Upper lobe of left lung (tissue), 4 donors: ENCODE data around the gene NMUR1.

ENCODE experiments used
- EP300 ChIP-seq, 4 donors: sonication (generic); formaldehyde crosslinking; IDR thresholded peaks; one replicate each; pipeline ENCODE4 v1.5.1; 2017; ENCODE audit warnings: antibody characterized with exemption in 4 of 4, control low read depth in 2 of 4
- POLR2A ChIP-seq, 4 donors: fragments of 450-650 bp; IDR thresholded peaks; one replicate each; pipeline ENCODE4 v1.5.1; 2016 to 2017; ENCODE audit warnings: antibody characterized with exemption in 4 of 4, mild to moderate bottlenecking in 2 of 4
- POLR2AphosphoS5 ChIP-seq, 2 donors: sonication (generic); formaldehyde crosslinking; IDR thresholded peaks; one replicate each; pipeline ENCODE4 v1.5.1; 2017; ENCODE audit warnings: antibody characterized with exemption in 2 of 2
- TF ChIP-seq, protein P1 (sequence below), 6 experiments: fragments of 450-650 bp in 4 of 6; fragments of 200-600 bp in 2 of 6; sonication (generic) in 2 of 6; IDR thresholded peaks; one replicate each; pipeline ENCODE4 v1.5.1; 2016 to 2019; ENCODE audit warnings: antibody characterized with exemption in 6 of 6

DNA sequence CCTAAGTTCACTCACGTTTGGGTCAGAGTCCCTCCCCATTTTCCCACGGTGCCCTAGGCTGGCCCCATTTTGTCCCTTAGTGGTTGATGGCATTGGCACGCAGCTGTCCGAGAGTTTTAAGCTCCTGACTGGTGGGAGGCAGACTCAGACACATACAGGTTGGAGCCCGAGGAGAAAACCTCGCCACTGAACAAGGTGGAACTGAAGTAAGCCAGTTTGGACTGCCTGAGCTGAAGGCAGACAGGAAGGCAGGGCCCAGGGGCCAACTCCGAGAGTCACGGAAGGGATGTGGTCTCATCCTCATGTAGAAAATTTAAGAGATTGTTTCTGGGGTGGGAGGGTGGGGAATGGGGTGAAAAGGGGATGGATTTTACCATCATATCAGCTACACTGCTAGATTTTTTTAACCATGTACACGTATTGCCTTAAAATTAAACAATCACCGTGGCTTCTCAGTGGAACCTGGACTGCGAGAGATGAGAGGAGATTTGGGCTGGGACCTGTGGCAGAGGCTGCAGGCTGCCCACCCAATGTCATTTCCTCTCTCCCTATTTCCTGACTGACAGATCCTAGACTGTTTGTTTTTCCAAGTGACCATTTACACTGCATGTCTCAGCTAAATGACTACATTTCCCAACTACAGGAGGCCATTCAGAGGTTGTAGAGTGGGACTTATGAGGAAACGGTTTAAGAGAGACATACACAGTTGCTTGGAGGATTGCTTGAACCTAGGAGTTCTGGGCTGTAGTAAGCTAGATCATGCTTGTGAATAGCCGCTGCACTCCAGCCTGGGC lies 19.4 kb upstream of the NMUR1 start:
- TF ChIP-seq, protein P1, sequence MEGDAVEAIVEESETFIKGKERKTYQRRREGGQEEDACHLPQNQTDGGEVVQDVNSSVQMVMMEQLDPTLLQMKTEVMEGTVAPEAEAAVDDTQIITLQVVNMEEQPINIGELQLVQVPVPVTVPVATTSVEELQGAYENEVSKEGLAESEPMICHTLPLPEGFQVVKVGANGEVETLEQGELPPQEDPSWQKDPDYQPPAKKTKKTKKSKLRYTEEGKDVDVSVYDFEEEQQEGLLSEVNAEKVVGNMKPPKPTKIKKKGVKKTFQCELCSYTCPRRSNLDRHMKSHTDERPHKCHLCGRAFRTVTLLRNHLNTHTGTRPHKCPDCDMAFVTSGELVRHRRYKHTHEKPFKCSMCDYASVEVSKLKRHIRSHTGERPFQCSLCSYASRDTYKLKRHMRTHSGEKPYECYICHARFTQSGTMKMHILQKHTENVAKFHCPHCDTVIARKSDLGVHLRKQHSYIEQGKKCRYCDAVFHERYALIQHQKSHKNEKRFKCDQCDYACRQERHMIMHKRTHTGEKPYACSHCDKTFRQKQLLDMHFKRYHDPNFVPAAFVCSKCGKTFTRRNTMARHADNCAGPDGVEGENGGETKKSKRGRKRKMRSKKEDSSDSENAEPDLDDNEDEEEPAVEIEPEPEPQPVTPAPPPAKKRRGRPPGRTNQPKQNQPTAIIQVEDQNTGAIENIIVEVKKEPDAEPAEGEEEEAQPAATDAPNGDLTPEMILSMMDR (IDR thresholded peaks at IDR 0.05): no peak
- TF ChIP-seq POLR2A (IDR thresholded peaks at IDR 0.05) (no peak), EP300 (IDR thresholded peaks at IDR 0.05) (no peak), POLR2AphosphoS5 (IDR thresholded peaks at IDR 0.05) (no peak)
